H1 (cell line): Measurements from ENCODE around the gene PROSER2. TPM values are rescaled to one million over a fixed set of nuclear protein-coding genes. Genes with fewer than 3 reads are reported as not detected.

Source experiments
- CTCF ChIA-PET: fragments of 300-600 bp; sonication (Branson Sonifier 250); formaldehyde crosslinking; loops from one replicate; lab custom pipeline; 2021; ENCODE audit not compliant: partially characterized antibody; lab: Charles Lee
- POLR2A ChIA-PET: fragments of 300-600 bp; sonication (Branson Sonifier 250); formaldehyde crosslinking; loops from one replicate; lab custom pipeline; 2021; ENCODE audit warnings: inconsistent platforms; ENCODE audit not compliant: partially characterized antibody; lab: Charles Lee
- DNase-seq, 2 experiments: peaks; one replicate each; pipeline versions ENCODE4 v3.0.0 to v3.0.0-alpha.2; 2010 to 2022; ENCODE audit warnings: low spot score in 2 of 2, low read depth in 1 of 2, mixed read lengths in 1 of 2
- FAIRE-seq: peaks from 2 replicates; lab custom pipeline; 2011; peaks lifted over from hg19 to GRCh38; lab: Jason Lieb, UNC
- H2AFZ ChIP-seq: 2 replicates; pipeline ENCODE4 v1.8.1; 2012; ENCODE audit warnings: low read length, inconsistent platforms
- H2AK5ac ChIP-seq: 2 replicates; pipeline ENCODE4 v1.6.1; 2013; ENCODE audit warnings: low read depth, low read length
- H2BK120ac ChIP-seq: replicated peaks from 2 replicates; pipeline ENCODE3; 2013; ENCODE audit warnings: low read depth, low read length, inconsistent platforms
- H2BK12ac ChIP-seq: 2 replicates; pipeline ENCODE4 v1.6.1; 2013; ENCODE audit warnings: low read depth, low read length
- H2BK15ac ChIP-seq: 2 replicates; pipeline ENCODE4 v1.6.1; 2013; ENCODE audit warnings: low read length
- H2BK20ac ChIP-seq: 2 replicates; pipeline ENCODE4 v1.6.1; 2013; ENCODE audit warnings: low read length
- H2BK5ac ChIP-seq: 2 replicates; pipeline ENCODE4 v1.6.1; 2013; ENCODE audit warnings: low read depth, low read length
- H3K14ac ChIP-seq: 2 replicates; pipeline ENCODE4 v1.6.1; 2013; ENCODE audit warnings: inconsistent platforms; ENCODE audit not compliant: insufficient read length
- H3K18ac ChIP-seq: 2 replicates; pipeline ENCODE4 v1.6.1; 2013; ENCODE audit warnings: low read length; ENCODE audit errors: extremely low read depth
- H3K23ac ChIP-seq: 2 replicates; pipeline ENCODE4 v1.6.1; 2013; ENCODE audit warnings: inconsistent platforms; ENCODE audit not compliant: insufficient read length
- H3K23me2 ChIP-seq: 2 replicates; pipeline ENCODE4 v1.6.1; 2013; ENCODE audit warnings: low read depth, low read length
- H3K27ac ChIP-seq: 2 replicates; pipeline ENCODE4 v1.6.1; 2011; ENCODE audit warnings: low read depth, low read length, inconsistent platforms
- H3K27me3 ChIP-seq, 4 experiments: replicated peaks in 1 of 4; 1 replicate in 1 of 4; 2 replicates in 3 of 4; pipeline versions ENCODE4 v1.6.1 to v1.8.1; 2011 to 2013; ENCODE audit warnings: low read length in 3 of 4, mild to moderate bottlenecking in 3 of 4, inconsistent platforms in 2 of 4, mixed read lengths in 2 of 4, moderate library complexity in 1 of 4; ENCODE audit not compliant: control insufficient read depth in 3 of 4, insufficient read depth in 3 of 4; ENCODE audit errors: extremely low read depth in 1 of 4
- H3K36me3 ChIP-seq, 4 experiments: 2 replicates each; pipeline versions ENCODE4 v1.6.1 to v1.8.1; 2011 to 2013; ENCODE audit warnings: mild to moderate bottlenecking in 4 of 4, low read length in 3 of 4, moderate library complexity in 2 of 4, control low read depth in 1 of 4, inconsistent platforms in 1 of 4; ENCODE audit not compliant: insufficient read depth in 4 of 4, control insufficient read depth in 2 of 4
- H3K4ac ChIP-seq: replicated peaks from 2 replicates; pipeline ENCODE3; 2013; ENCODE audit warnings: low read length, low read depth, mixed read lengths, inconsistent platforms; ENCODE audit not compliant: insufficient read length
- H3K4me1 ChIP-seq, 4 experiments: replicated peaks in 1 of 4; 1 replicate in 1 of 4; 2 replicates in 3 of 4; pipeline versions ENCODE4 v1.6.1 to v1.8.1; 2011 to 2013; ENCODE audit warnings: low read length in 3 of 4, inconsistent platforms in 2 of 4, mixed read lengths in 1 of 4; ENCODE audit not compliant: insufficient read depth in 4 of 4, control insufficient read depth in 3 of 4
- H3K4me2 ChIP-seq, 2 experiments: 2 replicates each; pipeline versions ENCODE4 v1.6.1 to v1.8.1; 2011 to 2013; ENCODE audit warnings: low read depth in 2 of 2, low read length in 2 of 2, control low read depth in 1 of 2, inconsistent platforms in 1 of 2, mild to moderate bottlenecking in 1 of 2; ENCODE audit not compliant: insufficient read depth in 1 of 2
- H3K4me3 ChIP-seq, 4 experiments: fragments of 200-600, 300-600 bp in 1 of 4; sonication (generic), shearing (Covaris generic), sonication (Bioruptor Twin) in 1 of 4; 2 replicates each; pipeline versions ENCODE4 v1.5.1 to v1.8.1; 2011 to 2016; ENCODE audit warnings: low read length in 4 of 4, low read depth in 3 of 4, control low read depth in 2 of 4, inconsistent platforms in 2 of 4, mild to moderate bottlenecking in 2 of 4, mixed read lengths in 1 of 4, moderate library complexity in 1 of 4; ENCODE audit not compliant: insufficient read depth in 2 of 4; ENCODE audit errors: extremely low read depth in 1 of 4
- H3K56ac ChIP-seq: replicated peaks from 2 replicates; pipeline ENCODE3; 2013; ENCODE audit warnings: low read depth, mild to moderate bottlenecking, mixed read lengths, low read length, inconsistent platforms; ENCODE audit not compliant: insufficient read length
- H3K79me1 ChIP-seq: 2 replicates; pipeline ENCODE4 v1.6.1; 2013; ENCODE audit warnings: low read depth, low read length, control low read depth
- H3K79me2 ChIP-seq, 2 experiments: 2 replicates each; pipeline versions ENCODE4 v1.6.1 to v1.8.1; 2012 to 2013; ENCODE audit warnings: low read length in 2 of 2, mild to moderate bottlenecking in 2 of 2, inconsistent platforms in 1 of 2; ENCODE audit not compliant: insufficient read depth in 2 of 2, control insufficient read depth in 1 of 2
- H3K9ac ChIP-seq, 4 experiments: replicated peaks in 1 of 4; 1 replicate in 1 of 4; 2 replicates in 3 of 4; pipeline versions ENCODE4 v1.6.1 to v1.8.1; 2011 to 2013; ENCODE audit warnings: low read depth in 3 of 4, low read length in 3 of 4, control low read depth in 2 of 4, mild to moderate bottlenecking in 2 of 4, moderate library complexity in 2 of 4, inconsistent platforms in 1 of 4; ENCODE audit errors: extremely low read depth in 1 of 4
- H3K9me3 ChIP-seq, 2 experiments: 2 replicates each; pipeline versions ENCODE4 v1.6.1 to v1.8.1; 2012 to 2013; ENCODE audit warnings: mild to moderate bottlenecking in 2 of 2, moderate library complexity in 2 of 2, control low read depth in 1 of 2, inconsistent platforms in 1 of 2, low read depth in 1 of 2, low read length in 1 of 2, mixed read lengths in 1 of 2; ENCODE audit not compliant: insufficient read depth in 2 of 2
- H4K20me1 ChIP-seq, 2 experiments: replicated peaks in 1 of 2; 2 replicates each; pipeline versions ENCODE3 to v1.8.1; 2011 to 2013; ENCODE audit warnings: inconsistent platforms in 2 of 2, low read length in 2 of 2, mild to moderate bottlenecking in 1 of 2; ENCODE audit not compliant: insufficient read depth in 2 of 2, control insufficient read depth in 1 of 2
- H4K5ac ChIP-seq: 2 replicates; pipeline ENCODE4 v1.6.1; 2013; ENCODE audit warnings: low read length, low read depth, mixed read lengths, inconsistent platforms; ENCODE audit not compliant: insufficient read length
- H4K8ac ChIP-seq: 2 replicates; pipeline ENCODE4 v1.8.0; 2013; ENCODE audit warnings: mild to moderate bottlenecking, moderate library complexity, low read length, inconsistent platforms; ENCODE audit not compliant: insufficient read depth; ENCODE audit errors: extremely low read depth
- H4K91ac ChIP-seq: replicated peaks from 2 replicates; pipeline ENCODE3; 2013; ENCODE audit warnings: low read length, mixed read lengths, inconsistent platforms; ENCODE audit not compliant: insufficient read length
- EGR1 ChIP-seq: IDR thresholded peaks from 2 replicates; pipeline ENCODE4 v1.6.1; 2011; ENCODE audit warnings: low read depth, low read length, borderline replicate concordance
- EZH2 ChIP-seq: fragments of 200-600 bp; sonication (generic); IDR thresholded peaks from 2 replicates; pipeline ENCODE4 v1.7.1; 2012; ENCODE audit warnings: low read depth, mild to moderate bottlenecking, moderate library complexity, low read length, inconsistent platforms; ENCODE audit not compliant: severe bottlenecking
- FOSL1 ChIP-seq: IDR thresholded peaks from 2 replicates; pipeline ENCODE4 v1.6.1; 2011; ENCODE audit warnings: mild to moderate bottlenecking, low read depth, low read length, moderate library complexity; ENCODE audit not compliant: insufficient read depth
- GABPA ChIP-seq: IDR thresholded peaks from 2 replicates; pipeline ENCODE4 v1.6.1; 2011; ENCODE audit warnings: mild to moderate bottlenecking, low read length, moderate library complexity, borderline replicate concordance; ENCODE audit not compliant: insufficient read depth
- JUND ChIP-seq: IDR thresholded peaks from 2 replicates; pipeline ENCODE4 v1.6.1; 2011; ENCODE audit warnings: mild to moderate bottlenecking, improper control_type of control experiment, low read length
- KDM1A ChIP-seq: fragments of 200-600, 300-600 bp; sonication (generic); IDR thresholded peaks from 2 replicates; pipeline ENCODE4 v1.7.1; 2016; ENCODE audit warnings: mild to moderate bottlenecking, low read length, borderline replicate concordance
- KDM5A ChIP-seq: fragments of 200-600 bp; IDR thresholded peaks from 2 replicates; pipeline ENCODE4 v1.7.1; 2012; ENCODE audit warnings: mild to moderate bottlenecking, low read length, inconsistent platforms, mixed read lengths
- PHF8 ChIP-seq: fragments of 200-600 bp; sonication (generic); conservative IDR thresholded peaks from 2 replicates; pipeline ENCODE4 v1.7.1; 2012; ENCODE audit warnings: low read depth, mild to moderate bottlenecking, inconsistent platforms, low read length, moderate library complexity
- SAP30 ChIP-seq: fragments of 300-600 bp; sonication (generic); IDR thresholded peaks from 2 replicates; pipeline ENCODE4 v1.7.1; 2012; ENCODE audit warnings: low read length, moderate library complexity, mild to moderate bottlenecking, inconsistent platforms; ENCODE audit not compliant: insufficient read depth, insufficient replicate concordance
- SP2 ChIP-seq: IDR thresholded peaks from 2 replicates; pipeline ENCODE4 v1.6.1; 2012; ENCODE audit warnings: mild to moderate bottlenecking, low read length, inconsistent platforms
- SUZ12 ChIP-seq: fragments of 200-600 bp; sonication (generic); IDR thresholded peaks from 2 replicates; pipeline ENCODE4 v1.6.1; 2012; ENCODE audit warnings: mild to moderate bottlenecking, inconsistent platforms, low read length, moderate library complexity, mixed read lengths
- TCF12 ChIP-seq: IDR thresholded peaks from 2 replicates; pipeline ENCODE4 v1.6.1; 2011; ENCODE audit warnings: low read depth, mild to moderate bottlenecking, low read length
- WGBS, 2 experiments: shearing (Covaris generic) in 1 of 2; methylation state at CpG; one replicate each; pipeline versions ENCODE4 v1.1.6 to v1.1.7; 2013 to 2015; ENCODE audit warnings: low lambda C conversion rate in 2 of 2, mixed read lengths in 2 of 2, inconsistent platforms in 1 of 2, low coverage in 1 of 2, missing lambda C conversion rate in 1 of 2; ENCODE audit not compliant: insufficient replicate concordance in 2 of 2, insufficient coverage in 1 of 2, insufficient read length in 1 of 2; ENCODE audit errors: extremely low coverage in 1 of 2, missing lambda C conversion rate in 1 of 2; 5-methylcytosine and 5-hydroxymethylcytosine counted together
- polyA plus RNA-seq, 7 experiments: library from polyadenylated mRNA; depleted of rRNA in 3 of 7; stranded (reverse) in 5 of 7; unstranded in 2 of 7; fragments of >200 nt in 5 of 7; fragments of 200-250 nt in 2 of 7; gene quantifications; 1 replicate in 5 of 7; 2 replicates in 1 of 7; 4 replicates in 1 of 7; pipeline versions ENCODE4 v1.2.1 to v1.2.3, GENCODE V29; 2011 to 2013; ENCODE audit warnings: missing spikeins in 2 of 7, mixed read lengths in 2 of 7
- total RNA-seq: library from RNA; stranded (reverse); fragmentation: NEBNext Ultra II Directional; extraction: Animal tissue kit (Norgen Biotek cat#: 25700); gene quantifications from 2 replicates; pipeline ENCODE4 v1.2.1, GENCODE V29; 2021
- TF ChIP-seq, protein P1 (sequence below): IDR thresholded peaks from 2 replicates; pipeline ENCODE4 v1.6.1; 2012; ENCODE audit warnings: inconsistent platforms

Gene PROSER2
- total and polyA plus RNA-seq, 2 of the 8 experiments (the other 6 are each of a cell fraction or from before 2014, with no cell fraction given): 3.9 to 13.7 TPM

DNA sequence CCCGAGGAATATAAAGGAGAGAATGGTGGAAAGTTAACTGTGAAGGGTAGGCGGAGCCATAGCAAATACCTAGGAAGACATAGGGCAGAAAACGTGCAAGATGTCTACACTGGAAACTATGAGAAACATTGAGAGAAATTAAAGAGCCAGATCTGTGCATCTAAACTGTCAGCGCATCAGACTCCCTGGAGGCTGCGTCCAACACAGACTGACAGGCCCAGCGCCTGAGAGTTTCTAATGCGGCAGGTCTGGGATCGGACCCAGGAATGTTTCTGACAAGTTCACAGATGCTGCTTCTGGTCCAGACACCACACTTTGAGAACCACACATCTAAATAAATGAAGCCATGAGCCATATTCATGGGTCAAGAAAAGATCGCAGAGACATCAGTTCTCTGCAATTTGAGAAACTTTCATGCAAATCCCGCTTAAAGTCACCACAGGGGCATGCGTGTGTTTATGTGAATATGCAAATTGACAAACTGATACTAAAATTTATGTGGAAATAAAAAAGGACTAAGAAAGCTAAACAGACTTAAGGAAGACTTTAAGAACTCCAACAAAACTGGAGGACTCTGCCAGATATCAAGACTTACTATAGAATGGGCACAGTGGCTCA lies 38.8 kb downstream of the PROSER2 start:
- H3K9ac ChIP-seq: no peak overlapping the region
- no peak overlapping the region for H3K14ac ChIP-seq
- no peaks in the 10 kb centered on the region; a peak in 1 of 7 replicates for H3K4me1 ChIP-seq
- no peak for TF ChIP-seq SAP30
- TF ChIP-seq GABPA: no peak
- TF ChIP-seq SUZ12: no peak
- no peak for TF ChIP-seq JUND
- TF ChIP-seq EGR1: no peak
- TF ChIP-seq, protein P1, sequence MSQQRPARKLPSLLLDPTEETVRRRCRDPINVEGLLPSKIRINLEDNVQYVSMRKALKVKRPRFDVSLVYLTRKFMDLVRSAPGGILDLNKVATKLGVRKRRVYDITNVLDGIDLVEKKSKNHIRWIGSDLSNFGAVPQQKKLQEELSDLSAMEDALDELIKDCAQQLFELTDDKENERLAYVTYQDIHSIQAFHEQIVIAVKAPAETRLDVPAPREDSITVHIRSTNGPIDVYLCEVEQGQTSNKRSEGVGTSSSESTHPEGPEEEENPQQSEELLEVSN: no peak
- TF ChIP-seq KDM5A: no peak
- no peak for TF ChIP-seq EZH2
- no peak for TF ChIP-seq KDM1A
- TF ChIP-seq SP2: no peak
- TF ChIP-seq FOSL1: no peak
- no peak for TF ChIP-seq TCF12
- no peak for TF ChIP-seq PHF8
- H3K9me3 ChIP-seq: no peaks in the 10 kb centered on the region
- ChIA-PET CTCF (interaction anchor here (1.2 to 1.6 kb wide), 3 partner anchors 10 to 80 kb away, joined by 3 to 4 read pairs (median 4); no protein-coding TSS in a partner anchor), POLR2A (no interaction called here)
- H2AFZ ChIP-seq: no peak overlapping the region
- H3K4me3 ChIP-seq: no peak overlapping the region
- no peak for FAIRE-seq
- H3K4me2 ChIP-seq: no peak overlapping the region
- H2AK5ac ChIP-seq: no peak overlapping the region
- no peak for DNase-seq
- H3K4ac ChIP-seq: no peak overlapping the region
- WGBS, 2 experiments: 89% methylated on average over 11 of the region's 11 CpGs; no CpG with 5 or more reads in 1 of the 2 experiments
- no peak overlapping the region for H3K27ac ChIP-seq
- H3K27me3 ChIP-seq: no peaks in the 10 kb centered on the region
- no peak overlapping the region for H2BK5ac ChIP-seq
- no peaks in the 10 kb centered on the region for H3K23me2 ChIP-seq
- H3K79me2 ChIP-seq: no peaks in the 10 kb centered on the region
- H4K20me1 ChIP-seq: no peaks in the 10 kb centered on the region
- H4K5ac ChIP-seq: no peak overlapping the region
- no peak overlapping the region for H2BK12ac ChIP-seq
- no peak overlapping the region for H3K18ac ChIP-seq
- H4K8ac ChIP-seq: no peak overlapping the region
- H2BK15ac ChIP-seq: no peak overlapping the region
- H4K91ac ChIP-seq: no peak overlapping the region
- H2BK20ac ChIP-seq: no peak overlapping the region
- H3K23ac ChIP-seq: no peak overlapping the region
- no peaks in the 10 kb centered on the region; a peak in 2 of 8 replicates for H3K36me3 ChIP-seq
- no peak overlapping the region for H3K56ac ChIP-seq
- no peaks in the 10 kb centered on the region for H3K79me1 ChIP-seq
- H2BK120ac ChIP-seq: no peak overlapping the region
